HG03432 (cell line): ENCODE measurements around the gene NUDT9.
A peak's percentile ranks its signal among the peaks of the same experiment; 100 is the strongest.
"Not testable (repeated sequence)": the region's sequence is repeated elsewhere in the genome, so short reads cannot be mapped to it uniquely, and the experiment has no call there.

ENCODE experiments used
- ATAC-seq: cut with Tn5 transposase; IDR thresholded peaks from one replicate; pipeline ENCODE4 v1.9.1; 2021; ENCODE audit warnings: mild to moderate bottlenecking, moderate library complexity; ENCODE audit not compliant: unreplicated experiment

The NUDT9 gene, protein sequence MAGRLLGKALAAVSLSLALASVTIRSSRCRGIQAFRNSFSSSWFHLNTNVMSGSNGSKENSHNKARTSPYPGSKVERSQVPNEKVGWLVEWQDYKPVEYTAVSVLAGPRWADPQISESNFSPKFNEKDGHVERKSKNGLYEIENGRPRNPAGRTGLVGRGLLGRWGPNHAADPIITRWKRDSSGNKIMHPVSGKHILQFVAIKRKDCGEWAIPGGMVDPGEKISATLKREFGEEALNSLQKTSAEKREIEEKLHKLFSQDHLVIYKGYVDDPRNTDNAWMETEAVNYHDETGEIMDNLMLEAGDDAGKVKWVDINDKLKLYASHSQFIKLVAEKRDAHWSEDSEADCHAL

DNA sequence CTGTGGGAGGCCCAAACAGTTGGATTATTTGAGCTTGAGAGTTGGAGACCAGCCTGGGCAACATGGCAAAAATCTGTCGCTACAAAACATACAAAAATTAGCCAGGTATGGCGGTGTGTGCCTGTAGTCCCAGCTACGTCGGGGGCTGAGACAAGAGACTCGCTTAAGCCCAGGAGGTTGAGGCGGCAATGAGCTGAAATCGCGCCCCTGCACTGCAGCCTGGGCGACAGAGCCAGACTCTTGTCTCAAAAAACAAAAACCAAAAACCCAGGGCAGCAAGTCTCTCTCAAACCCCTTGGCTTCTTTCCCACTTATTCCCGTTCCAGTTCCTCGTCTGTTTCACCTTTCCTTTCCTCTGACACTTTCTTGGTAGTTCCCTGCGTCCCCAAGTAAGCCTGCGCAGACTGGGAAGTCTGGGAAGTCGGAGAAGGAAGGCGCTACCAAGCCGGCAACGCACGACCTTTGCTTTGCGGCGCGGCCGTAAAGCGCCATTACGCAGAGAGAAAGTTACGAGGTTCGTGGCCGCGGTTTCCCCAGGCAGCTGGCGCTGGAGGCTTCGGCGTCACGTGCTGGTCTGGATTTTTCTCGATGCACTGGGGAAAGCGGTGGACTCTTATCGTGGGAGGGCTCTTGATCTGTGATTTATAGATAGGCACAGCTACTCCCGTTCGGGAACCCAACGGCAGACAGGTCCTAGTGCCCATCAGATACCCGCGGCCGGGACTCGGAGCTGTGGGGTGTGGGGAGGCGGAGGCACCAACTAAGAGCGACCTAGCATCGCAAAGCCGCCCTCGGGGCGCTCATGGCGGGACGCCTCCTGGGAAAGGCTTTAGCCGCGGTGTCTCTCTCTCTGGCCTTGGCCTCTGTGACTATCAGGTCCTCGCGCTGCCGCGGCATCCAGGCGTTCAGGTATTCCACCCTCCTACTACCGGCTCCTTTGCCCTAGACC lies at the start of gene NUDT9:
Gene NUDT9, plus strand, starts transcription at position 470 of the 949 bp plus-strand sequence. Its CDS starts 333 bp downstream, at position 803.
- ATAC-seq = peak; percentile 90

- peak; percentile 69 for ATAC-seq
Measured at GRCh38 chr4:87375719-87376291, 46.6 kb upstream of the NUDT9 start.

DNA sequence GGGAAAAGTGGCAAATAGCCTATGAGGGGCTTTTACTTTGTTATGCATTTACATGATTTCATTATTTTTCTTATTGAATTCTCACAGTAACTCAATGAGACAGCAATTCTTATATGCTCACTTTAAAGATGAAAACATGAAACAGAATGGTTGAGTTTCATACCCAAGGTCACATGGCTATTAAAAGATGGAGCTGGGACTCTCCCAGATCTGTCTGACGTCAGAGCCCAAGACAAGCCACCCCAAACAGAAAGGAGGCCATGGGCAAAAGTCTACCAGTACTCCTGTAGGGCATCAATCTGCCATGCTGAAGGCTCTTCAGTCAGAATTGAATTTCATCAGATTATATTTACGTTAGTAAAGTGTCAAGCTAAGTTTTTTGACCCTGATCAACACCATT lies 44.6 kb upstream of the NUDT9 start:
- no peak for ATAC-seq

GRCh38 chr4:87382116-87382515 lies 40.3 kb upstream of the NUDT9 start:
- ATAC-seq = no peak

GRCh38 chr4:87382931-87383330 lies 39.4 kb upstream of the NUDT9 start:
- no peak for ATAC-seq

GRCh38 chr4:87384466-87385132 lies 37.8 kb upstream of the NUDT9 start:
- ATAC-seq = not testable (repeated sequence)

DNA sequence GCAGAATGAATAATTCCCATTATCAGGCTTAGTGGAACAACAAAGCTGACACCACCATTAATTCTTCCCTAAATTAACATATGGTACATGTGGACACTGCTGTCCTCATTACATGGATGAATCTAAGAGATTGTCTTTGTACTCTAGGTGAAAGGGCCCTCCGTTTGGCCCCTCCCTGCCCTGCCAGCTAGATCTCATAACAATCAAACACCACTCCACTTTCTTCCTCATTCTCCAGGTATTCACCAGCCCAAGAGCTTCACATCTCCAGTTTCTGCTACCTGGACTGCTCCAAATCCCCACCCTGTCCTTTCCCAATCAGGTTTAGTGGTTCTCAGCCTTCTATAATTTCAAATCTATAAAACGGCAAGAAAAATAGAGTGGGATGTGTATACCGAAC lies 35.1 kb upstream of the NUDT9 start:
- ATAC-seq = no peak

DNA sequence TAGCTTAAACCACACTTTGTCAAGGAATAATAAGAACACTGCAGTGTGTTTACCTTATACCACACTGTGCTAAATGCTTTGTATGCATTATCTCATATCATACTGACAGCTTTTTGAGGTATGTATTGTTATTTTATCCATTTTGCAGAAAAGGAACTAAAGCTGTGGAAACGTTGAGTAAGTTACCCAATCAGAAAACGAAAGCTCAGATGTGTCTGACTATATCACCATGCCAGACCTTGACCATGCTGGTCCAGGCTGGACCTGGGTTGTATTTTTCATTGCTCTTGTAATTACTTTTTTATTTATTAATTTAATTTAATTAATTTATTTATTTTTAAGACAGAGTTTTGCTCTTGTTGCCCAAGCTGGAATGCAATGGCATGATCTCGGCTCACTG lies 33.5 kb upstream of the NUDT9 start:
- no peak for ATAC-seq

- not testable (repeated sequence) for ATAC-seq
Measured at GRCh38 chr4:87390055-87390454, 32.3 kb upstream of the NUDT9 start.

DNA sequence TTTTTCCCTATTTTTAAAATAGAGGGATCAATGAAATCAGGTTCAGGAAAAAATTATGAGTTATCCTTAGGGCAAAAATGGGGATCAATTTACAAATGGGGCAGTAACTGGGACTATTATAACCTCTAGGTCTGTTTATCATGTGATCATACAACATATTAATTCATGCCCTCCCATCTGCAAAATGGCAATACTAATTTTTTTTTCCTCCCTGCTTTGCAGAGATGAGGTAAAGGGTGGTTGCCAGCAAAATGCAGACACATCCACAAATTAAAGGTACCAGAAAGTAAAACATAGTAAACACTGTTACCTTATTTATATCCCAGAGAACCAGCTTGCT lies 31.9 kb upstream of the NUDT9 start:
- ATAC-seq = peak; percentile 2

- ATAC-seq = peak; percentile 99
Measured at GRCh38 chr4:87390891-87391575, 31.3 kb upstream of the NUDT9 start, which contains the start of gene HSD17B11. HSD17B11 (minus strand) TSS chr4:87391188; CDS start chr4:87391070, 118 bp downstream.

DNA sequence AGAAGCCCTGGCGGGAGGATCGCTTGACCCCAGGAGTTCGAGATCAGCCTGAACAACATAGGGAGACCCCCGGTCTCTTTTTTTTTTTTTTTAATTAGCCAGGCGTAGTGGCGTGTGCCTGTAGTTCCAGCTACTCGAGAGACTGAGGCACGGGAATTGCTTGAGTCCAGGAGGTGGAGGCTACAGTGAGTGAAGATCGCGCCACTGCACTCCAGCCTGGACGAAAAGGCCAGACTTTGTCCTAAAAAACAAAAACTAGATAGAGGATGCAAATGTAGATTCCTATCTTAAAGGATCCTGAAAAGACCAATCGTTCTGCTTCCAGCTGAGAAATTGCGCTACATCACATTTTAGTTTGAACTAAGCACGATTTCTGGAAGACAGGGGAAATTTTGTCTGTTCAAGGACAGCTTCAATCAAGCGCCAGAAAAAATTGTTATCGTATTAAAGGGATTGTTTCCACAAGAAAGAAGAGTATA lies 30.8 kb upstream of the NUDT9 start:
- ATAC-seq = peak; percentile 25

- ATAC-seq = no peak
Measured at GRCh38 chr4:87392183-87392582, 30.2 kb upstream of the NUDT9 start.

- ATAC-seq = not testable (repeated sequence)
Measured at GRCh38 chr4:87395073-87395472, 27.3 kb upstream of the NUDT9 start.

GRCh38 chr4:87395851-87396250 lies 26.5 kb upstream of the NUDT9 start:
- ATAC-seq = not testable (repeated sequence)

DNA sequence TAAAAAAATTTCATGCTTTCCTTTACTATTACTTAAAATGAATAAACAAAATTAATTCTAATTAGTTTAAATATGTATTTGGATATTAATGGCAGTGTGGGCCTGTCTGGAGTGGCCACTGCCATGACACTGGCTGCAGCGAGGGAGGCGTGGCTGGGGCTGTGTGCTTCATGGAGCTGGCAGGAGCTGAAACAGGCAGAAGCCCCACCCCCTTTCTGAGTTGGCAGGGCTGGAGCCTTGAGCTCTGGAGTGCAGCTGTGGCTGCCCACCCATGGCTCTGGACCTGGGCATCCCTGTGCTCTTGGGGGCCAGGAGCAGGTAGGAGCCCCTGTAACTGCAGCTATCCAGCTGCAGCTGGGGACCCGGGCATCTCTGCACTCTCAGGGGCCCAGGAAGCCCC lies 23.2 kb upstream of the NUDT9 start:
- ATAC-seq = no peak

- no peak for ATAC-seq
Measured at GRCh38 chr4:87399954-87400353, 22.4 kb upstream of the NUDT9 start.

DNA sequence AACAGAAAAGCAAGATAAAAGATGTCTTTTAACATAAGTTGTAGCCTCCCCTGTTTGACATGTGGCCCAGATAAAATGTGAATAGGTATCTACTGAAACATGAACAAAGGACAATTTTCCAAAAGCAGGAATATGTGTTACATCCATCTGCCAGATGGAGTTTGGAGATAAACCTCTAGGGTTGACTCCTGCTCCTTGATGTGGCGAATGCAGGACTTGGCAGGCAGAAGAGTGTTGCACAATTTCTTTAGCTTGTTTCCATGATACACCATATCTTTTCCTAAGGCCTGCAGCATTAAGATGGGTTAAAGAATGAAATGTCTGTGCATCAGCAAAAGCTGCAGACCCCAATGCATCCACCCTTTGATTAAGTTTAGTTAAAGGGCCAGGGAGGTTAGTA lies 18.6 kb upstream of the NUDT9 start:
- not testable (repeated sequence) for ATAC-seq

DNA sequence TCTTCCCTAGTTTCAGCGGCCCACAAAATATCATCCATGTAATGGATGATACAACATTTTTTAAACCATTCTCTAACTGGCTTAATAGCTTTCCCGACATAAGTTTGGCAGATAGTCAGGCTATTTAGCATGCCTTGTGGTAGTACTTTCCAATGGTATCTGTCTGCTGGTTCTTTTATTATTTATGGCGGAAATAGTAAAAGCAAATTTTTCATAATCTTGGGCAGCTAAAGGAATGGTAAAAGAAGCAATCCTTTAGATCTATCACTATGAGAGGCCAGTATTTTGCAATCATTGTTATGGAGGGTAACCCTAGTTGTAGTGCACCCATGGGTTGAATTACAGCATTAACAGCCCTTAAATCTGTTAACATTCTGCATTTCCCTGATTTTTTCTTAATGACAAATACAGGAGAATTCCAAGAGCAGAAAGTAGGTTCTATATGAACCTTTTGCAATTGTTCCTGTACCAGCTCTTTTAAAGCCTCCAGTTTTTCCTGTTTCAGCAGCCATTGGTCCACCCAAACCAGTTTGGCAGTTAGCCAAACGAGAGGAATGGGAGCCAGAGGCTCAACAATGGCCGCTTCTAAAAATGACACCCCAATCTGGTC lies 17.1 kb upstream of the NUDT9 start:
- no peak for ATAC-seq

- ATAC-seq = peak; percentile 47
Measured at GRCh38 chr4:87406462-87406861, 15.9 kb upstream of the NUDT9 start.
